Measurements from ENCODE around the gene GPR146. TPM values are rescaled to one million over a fixed set of nuclear protein-coding genes. Genes with fewer than 3 reads are reported as not detected.

GPR146 gene
- total RNA-seq, 1 donor from 2014 or later = 3.1 TPM

DNA sequence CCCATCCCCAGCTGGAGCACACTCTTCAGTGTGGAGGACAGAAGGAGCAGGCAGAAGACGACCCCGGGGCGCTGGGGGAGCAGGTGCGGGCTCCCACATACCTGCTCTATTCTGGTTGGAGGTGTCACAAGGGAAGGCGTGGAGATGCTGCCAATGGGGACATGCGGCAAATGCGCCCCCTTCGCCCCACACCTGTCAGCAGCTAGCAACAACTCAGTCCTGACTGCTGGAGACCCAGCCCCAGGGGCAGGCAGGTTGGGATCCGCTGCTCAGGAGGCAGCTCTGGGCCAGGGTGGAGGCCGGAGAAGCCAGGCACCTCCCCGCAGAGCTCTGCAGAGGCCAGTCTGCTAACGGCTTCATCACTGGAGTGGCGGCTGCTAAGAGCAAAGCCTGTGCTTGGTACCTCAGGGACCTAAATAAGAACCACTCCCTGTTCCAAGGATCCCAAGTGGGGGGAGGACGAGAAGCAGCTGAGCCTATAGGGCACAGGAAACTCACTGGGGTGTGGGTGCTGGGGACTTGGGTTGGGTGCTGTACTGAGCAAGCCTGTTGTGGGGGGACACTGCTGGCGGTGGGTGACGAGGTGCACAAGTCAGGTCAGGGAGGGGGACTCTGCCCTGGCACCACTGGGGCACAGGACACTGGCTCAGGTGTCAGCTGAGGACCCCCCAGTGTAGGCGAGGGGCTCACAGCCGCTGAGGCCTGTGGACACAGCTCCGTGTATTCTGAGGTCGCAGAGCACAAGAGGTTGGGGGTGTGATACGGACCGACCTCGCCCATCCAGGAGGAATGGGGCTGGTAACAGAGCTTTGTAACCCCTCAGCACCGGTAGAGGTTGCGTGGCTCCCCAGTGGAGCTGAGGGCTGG, 19.2 kb upstream of the GPR146 start:
- peaks cover 5% of the 10 kb centered on the region for H3K36me3 Mint-ChIP-seq (ENCODE audit: unreplicated experiment)
- H3K4me3 Mint-ChIP-seq (ENCODE audit: unreplicated experiment) = peak overlapping the region; percentile 38
- H3K27me3 Mint-ChIP-seq (ENCODE audit: unreplicated experiment) = peaks cover 12% of the 10 kb centered on the region
- DNase-seq = peak; percentile 58
- TF ChIP-seq CTCF (IDR thresholded peaks at IDR 0.05; ENCODE audit: partially characterized antibody, unreplicated experiment) = no peak
- peaks cover 14% of the 10 kb centered on the region for H3K9me3 Mint-ChIP-seq (ENCODE audit: unreplicated experiment)
- H3K27ac Mint-ChIP-seq (ENCODE audit: unreplicated experiment) = peak overlapping the region; percentile 55
- H3K4me1 Mint-ChIP-seq (ENCODE audit: low read depth, unreplicated experiment) = peaks cover 36% of the 10 kb centered on the region

GRCh38 chr7:1025743-1026581, 18.4 kb upstream of the GPR146 start:
- Mint-ChIP-seq H3K27ac (ENCODE audit: unreplicated experiment) (peak overlapping the region; percentile 92), H3K4me3 (ENCODE audit: unreplicated experiment) (peak overlapping the region; percentile 35), H3K4me1 (ENCODE audit: low read depth, unreplicated experiment) (peaks cover 36% of the 10 kb centered on the region), H3K9me3 (ENCODE audit: unreplicated experiment) (peaks cover 14% of the 10 kb centered on the region), H3K27me3 (ENCODE audit: unreplicated experiment) (peaks cover 13% of the 10 kb centered on the region), H3K36me3 (ENCODE audit: unreplicated experiment) (peaks cover 5% of the 10 kb centered on the region)
- no peak for TF ChIP-seq CTCF (IDR thresholded peaks at IDR 0.05; ENCODE audit: partially characterized antibody, unreplicated experiment)
- DNase-seq = no peak

DNA sequence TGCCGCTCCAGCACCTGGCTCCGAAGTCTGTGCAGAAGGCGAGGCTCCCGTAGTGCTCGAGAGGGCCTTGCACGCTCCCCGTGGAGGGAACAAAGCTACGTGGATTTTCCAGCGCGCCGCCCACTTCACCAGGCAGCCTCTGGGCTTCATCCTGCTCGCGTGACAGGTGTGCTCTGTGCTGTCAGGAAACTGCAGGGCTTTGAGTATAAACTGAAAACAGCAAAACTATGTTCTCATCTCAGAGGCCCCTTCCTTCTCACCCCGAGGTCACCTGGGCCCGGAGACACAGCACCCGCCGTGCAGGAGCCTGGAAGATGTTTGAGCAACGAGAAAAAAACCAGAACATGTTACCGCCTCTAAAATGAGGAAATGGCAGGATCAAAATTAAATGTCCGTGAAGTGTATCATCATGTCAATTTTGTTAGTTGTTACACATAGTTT, 17.6 kb upstream of the GPR146 start:
- TF ChIP-seq CTCF (IDR thresholded peaks at IDR 0.05; ENCODE audit: partially characterized antibody, unreplicated experiment) = no peak
- no peaks in the 10 kb centered on the region for H3K36me3 Mint-ChIP-seq (ENCODE audit: unreplicated experiment)
- peak overlapping the region; percentile 92 for H3K27ac Mint-ChIP-seq (ENCODE audit: unreplicated experiment)
- peak overlapping the region; percentile 35 for H3K4me3 Mint-ChIP-seq (ENCODE audit: unreplicated experiment)
- H3K9me3 Mint-ChIP-seq (ENCODE audit: unreplicated experiment) = peaks cover 14% of the 10 kb centered on the region
- no peak for DNase-seq
- peaks cover 13% of the 10 kb centered on the region for H3K27me3 Mint-ChIP-seq (ENCODE audit: unreplicated experiment)
- peaks cover 35% of the 10 kb centered on the region for H3K4me1 Mint-ChIP-seq (ENCODE audit: low read depth, unreplicated experiment)

DNA sequence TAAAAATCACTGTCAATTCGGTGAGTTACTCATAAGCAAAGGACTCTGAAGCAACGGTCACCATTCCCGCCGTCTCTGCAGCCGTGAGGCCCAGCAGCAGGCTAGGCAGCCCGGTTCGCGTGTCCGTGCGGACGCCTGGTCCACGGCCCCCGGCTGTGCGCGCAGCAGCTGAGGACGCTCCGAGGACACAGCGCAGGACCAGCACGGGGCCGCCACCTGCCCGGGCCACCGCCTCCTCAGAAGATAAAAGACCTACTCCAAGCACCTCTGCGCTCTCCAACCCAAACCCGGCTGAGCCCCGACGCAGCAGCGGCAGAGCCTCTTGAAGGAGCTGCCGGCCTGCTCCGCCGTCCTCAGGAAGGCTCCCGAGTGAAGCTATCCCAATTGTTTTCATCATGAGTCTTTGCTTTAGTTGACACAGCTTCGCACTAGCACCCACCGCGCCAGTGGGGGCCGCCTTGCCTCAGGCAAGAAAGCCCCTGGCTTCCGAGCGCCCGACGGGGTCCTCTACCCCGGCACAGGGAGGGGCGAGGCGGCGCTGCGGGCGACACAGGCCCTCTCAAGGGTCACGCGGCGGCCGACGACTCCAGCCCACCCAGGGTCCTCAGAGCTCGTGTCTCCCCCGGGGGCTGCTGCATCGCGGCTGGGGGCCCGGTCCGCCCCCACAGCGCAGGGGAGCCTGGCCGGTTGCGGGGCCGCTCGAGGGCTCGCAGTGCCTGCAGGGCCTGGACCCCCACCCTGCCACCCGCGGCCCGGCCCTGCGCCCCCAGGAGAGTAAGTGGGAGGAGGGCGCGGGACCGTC, 16.9 kb upstream of the GPR146 start:
- peaks cover 35% of the 10 kb centered on the region for H3K4me1 Mint-ChIP-seq (ENCODE audit: low read depth, unreplicated experiment)

More for the DNA sequence above, 16.9 kb upstream of the GPR146 start:
- no peak for TF ChIP-seq CTCF (IDR thresholded peaks at IDR 0.05; ENCODE audit: partially characterized antibody, unreplicated experiment)
- DNase-seq = peak; percentile 52
- no peaks in the 10 kb centered on the region for H3K36me3 Mint-ChIP-seq (ENCODE audit: unreplicated experiment)
- H3K27ac Mint-ChIP-seq (ENCODE audit: unreplicated experiment) = peak overlapping the region; percentile 92
- H3K4me3 Mint-ChIP-seq (ENCODE audit: unreplicated experiment) = peak overlapping the region; percentile 84
- H3K9me3 Mint-ChIP-seq (ENCODE audit: unreplicated experiment) = peaks cover 13% of the 10 kb centered on the region
- H3K27me3 Mint-ChIP-seq (ENCODE audit: unreplicated experiment) = peaks cover 15% of the 10 kb centered on the region

Data from glutamatergic neuron (in vitro differentiated cells).